RWPE2 (cell line): ENCODE data around the gene SLC5A11.

Source experiments
- ATAC-seq: fragments of 200-7000 bp; cut with Tn5 transposase; 3 replicates; pipeline ENCODE4 v1.9.1; 2021; ENCODE audit warnings: low read depth
- DNase-seq: peaks from one replicate; pipeline ENCODE4 v3.0.0-alpha.2; 2020; ENCODE audit warnings: low spot score
- H3K27ac ChIP-seq: fragments of 450-650 bp; 2 replicates; pipeline ENCODE4 v1.5.1; 2017; ENCODE audit warnings: mild to moderate bottlenecking; ENCODE audit not compliant: poor library complexity, severe bottlenecking
- H3K27me3 ChIP-seq: fragments of 250-450 bp; sonication (Bioruptor Pico); 2 replicates; pipeline ENCODE4 v1.5.1; 2021; ENCODE audit warnings: mild to moderate bottlenecking, moderate library complexity; ENCODE audit not compliant: insufficient read depth, poor library complexity, severe bottlenecking
- H3K36me3 ChIP-seq: fragments of 250-450 bp; sonication (Bioruptor Pico); 2 replicates; pipeline ENCODE4 v1.5.1; 2020; ENCODE audit warnings: low read depth, mild to moderate bottlenecking, moderate library complexity
- H3K4me1 ChIP-seq: fragments of 250-450 bp; sonication (Bioruptor Pico); 2 replicates; pipeline ENCODE4 v1.5.1; 2021; ENCODE audit warnings: mild to moderate bottlenecking, moderate library complexity; ENCODE audit not compliant: insufficient read depth, poor library complexity, severe bottlenecking
- H3K4me3 ChIP-seq: fragments of 250-450 bp; sonication (Bioruptor Pico); 2 replicates; pipeline ENCODE4 v1.5.1; 2021; ENCODE audit warnings: mild to moderate bottlenecking, moderate library complexity; ENCODE audit not compliant: severe bottlenecking
- H3K9me3 ChIP-seq: fragments of 250-450 bp; sonication (Bioruptor Pico); 2 replicates; pipeline ENCODE4 v1.5.1; 2021; ENCODE audit warnings: mild to moderate bottlenecking, moderate library complexity; ENCODE audit not compliant: severe bottlenecking
- CTCF ChIP-seq: fragments of 450-650 bp; IDR thresholded peaks from one replicate; pipeline ENCODE4 v1.5.1; 2017; ENCODE audit warnings: mild to moderate bottlenecking, moderate library complexity; ENCODE audit not compliant: poor library complexity, severe bottlenecking

Gene SLC5A11

GRCh38 chr16:24939738-24940137, 94.0 kb downstream of the SLC5A11 start:
- no peaks in the 10 kb centered on the region for H3K4me1 ChIP-seq
- no peaks in the 10 kb centered on the region for H3K9me3 ChIP-seq
- no peak for TF ChIP-seq CTCF
- ATAC-seq, result no peak
- no peak overlapping the region for H3K4me3 ChIP-seq
- H3K27ac ChIP-seq, result no peak overlapping the region
- no peak for DNase-seq
- H3K27me3 ChIP-seq, result no peaks in the 10 kb centered on the region
- peaks cover 50% of the 10 kb centered on the region for H3K36me3 ChIP-seq

- no peak overlapping the region for H3K27ac ChIP-seq
- no peak overlapping the region for H3K4me3 ChIP-seq
- H3K9me3 ChIP-seq, result no peaks in the 10 kb centered on the region
- peaks cover 51% of the 10 kb centered on the region for H3K36me3 ChIP-seq
- DNase-seq (no peak), ATAC-seq (no peak)
- H3K27me3 ChIP-seq, result no peaks in the 10 kb centered on the region
- no peak for TF ChIP-seq CTCF
- H3K4me1 ChIP-seq, result no peaks in the 10 kb centered on the region
These were observed 97.7 kb downstream of the SLC5A11 start for GRCh38 chr16:24943471-24943870.

- TF ChIP-seq CTCF, result no peak
- H3K27ac ChIP-seq, result no peak overlapping the region
- no peak for DNase-seq
- H3K27me3 ChIP-seq, result no peaks in the 10 kb centered on the region
- H3K4me3 ChIP-seq, result no peak overlapping the region
- no peaks in the 10 kb centered on the region for H3K9me3 ChIP-seq
- H3K4me1 ChIP-seq, result no peaks in the 10 kb centered on the region
- H3K36me3 ChIP-seq, result peaks cover 56% of the 10 kb centered on the region
- ATAC-seq, result no peak
These were observed 98.4 kb downstream of the SLC5A11 start for GRCh38 chr16:24944206-24944605.

GRCh38 chr16:24946155-24946554, 100.4 kb downstream of the SLC5A11 start:
- Histone ChIP-seq H3K36me3 (peaks cover 51% of the 10 kb centered on the region), H3K4me3 (no peak overlapping the region), H3K9me3 (no peaks in the 10 kb centered on the region), H3K27me3 (no peaks in the 10 kb centered on the region), H3K27ac (no peak overlapping the region), H3K4me1 (no peaks in the 10 kb centered on the region)
- TF ChIP-seq CTCF, result no peak
- DNase-seq (no peak), ATAC-seq (no peak)

GRCh38 chr16:24950275-24950674, 104.5 kb downstream of the SLC5A11 start:
- DNase-seq, result no peak
- no peaks in the 10 kb centered on the region for H3K27me3 ChIP-seq
- H3K9me3 ChIP-seq, result no peaks in the 10 kb centered on the region
- no peaks in the 10 kb centered on the region for H3K4me1 ChIP-seq
- H3K36me3 ChIP-seq, result peaks cover 64% of the 10 kb centered on the region
- TF ChIP-seq CTCF, result no peak
- no peak overlapping the region for H3K27ac ChIP-seq
- no peak overlapping the region for H3K4me3 ChIP-seq
- no peak for ATAC-seq
